Diencephalon (tissue), 1 donor: Measurements from ENCODE around the gene CNDP1. TPM values are rescaled to one million over a fixed set of nuclear protein-coding genes. Genes with fewer than 3 reads are reported as not detected.

Experiments
- total RNA-seq: library from RNA; depleted of rRNA; stranded (reverse); fragments of >200 nt; gene quantifications from one replicate; pipeline ENCODE4 v1.2.3, GENCODE V29; 2014

CNDP1 gene
- 0.23 TPM for total RNA-seq

GRCh38 chr18:74534150-74534969, at the start of gene CNDP1:
Gene CNDP1 (plus strand): TSS chr18:74534500. CDS start chr18:74534668, 168 bp downstream.

DNA sequence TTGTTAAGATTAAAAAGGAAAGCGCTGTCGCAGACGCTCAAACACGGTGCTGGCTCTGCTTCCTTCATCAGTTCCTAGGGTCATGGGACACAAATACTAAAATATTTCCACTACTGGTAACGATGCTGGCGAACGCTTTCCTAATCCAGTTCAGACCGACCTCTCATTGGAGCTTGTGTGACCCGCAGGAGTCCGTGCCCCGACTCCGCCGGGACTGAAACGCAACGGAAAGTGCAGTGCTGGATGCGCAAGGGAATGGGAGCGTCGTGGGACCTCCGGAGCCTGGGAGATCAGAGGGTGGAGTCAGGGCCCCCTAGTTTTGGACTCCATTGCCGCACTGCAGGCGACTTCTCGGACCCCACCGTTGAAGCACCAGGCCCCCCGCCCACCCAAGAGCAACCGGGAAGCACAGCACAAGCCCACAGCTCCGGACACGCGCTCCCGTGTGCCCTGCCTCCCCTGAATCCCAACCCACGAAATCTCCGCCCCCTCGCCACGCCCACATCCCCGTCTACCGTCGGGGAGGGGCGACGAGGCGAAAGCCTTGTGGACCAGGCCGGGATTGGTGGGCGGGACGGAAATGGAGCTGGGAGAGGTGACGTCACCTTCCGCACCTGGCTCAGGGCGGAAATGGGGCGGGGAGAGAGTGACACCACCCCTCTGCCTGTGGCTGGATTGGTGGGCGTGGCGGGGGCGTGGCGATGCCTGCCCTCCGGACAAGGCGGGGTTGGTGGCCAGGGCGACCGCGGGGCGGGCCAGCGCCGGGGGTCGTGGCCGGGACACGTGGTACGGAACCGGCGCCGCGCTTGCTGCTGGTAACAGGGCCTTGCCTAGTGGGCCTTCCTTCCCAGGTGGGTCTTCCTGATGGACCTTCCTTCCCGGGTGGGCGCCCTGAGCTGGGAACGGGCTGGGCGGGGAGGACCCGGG, 38.5 kb upstream of the CNDP1 start, which contains the start of gene CNDP2:
Gene CNDP2 (plus strand): TSS at position 783 of the 927 bp plus-strand sequence. CDS start 3,611 bp downstream, outside the sequence.

GRCh38 chr18:74597662-74598349, 63.5 kb downstream of the CNDP1 start, which contains the start of gene ZNF407:
Gene ZNF407 (plus strand): TSS chr18:74597870. CDS start chr18:74631020, 33,150 bp downstream.

Other genes starting within 250 kb of the CNDP1 start
- gene CYB5A, start 242.5 kb upstream of the CNDP1 start, total RNA-seq: 23.5 TPM
- gene C18orf63, start 218.7 kb upstream of the CNDP1 start, total RNA-seq: not detected
- gene DIPK1C, start 77.2 kb upstream of the CNDP1 start, total RNA-seq: 15.9 TPM
- gene CNDP2, start 38.1 kb upstream of the CNDP1 start, total RNA-seq: 60.4 TPM
- 27.2 TPM for gene ZNF407, start 63.4 kb downstream of the CNDP1 start, total RNA-seq